H1 (cell line): Measurements from ENCODE around the gene GP9.

ENCODE experiments used
- CHD2 ChIP-seq: IDR thresholded peaks from 2 replicates; pipeline ENCODE4 v1.6.1; 2012; ENCODE audit warnings: low read length, improper control_type of control experiment
- CTBP2 ChIP-seq: IDR thresholded peaks from 2 replicates; pipeline ENCODE4 v1.7.0; 2011; ENCODE audit warnings: borderline replicate concordance, mild to moderate bottlenecking, moderate library complexity, mixed read lengths, low read length; ENCODE audit not compliant: insufficient read depth, insufficient read length
- EGR1 ChIP-seq: IDR thresholded peaks from 2 replicates; pipeline ENCODE4 v1.6.1; 2011; ENCODE audit warnings: low read depth, low read length, borderline replicate concordance
- EP300 ChIP-seq, 2 experiments: IDR thresholded peaks; 1 replicate in 1 of 2; 2 replicates in 1 of 2; pipeline ENCODE4 v1.6.1; 2011 to 2012; ENCODE audit warnings: low read depth in 2 of 2, low read length in 2 of 2, mild to moderate bottlenecking in 2 of 2, borderline replicate concordance in 1 of 2, inconsistent platforms in 1 of 2, moderate library complexity in 1 of 2
- HDAC2 ChIP-seq, 2 experiments: fragments of 300-600 bp in 1 of 2; sonication (generic) in 1 of 2; IDR thresholded peaks; 2 replicates each; pipeline ENCODE4 v1.6.1; 2011 to 2012; ENCODE audit warnings: low read depth in 2 of 2, low read length in 2 of 2, mild to moderate bottlenecking in 2 of 2, moderate library complexity in 2 of 2, borderline replicate concordance in 1 of 2, inconsistent platforms in 1 of 2
- HDAC6 ChIP-seq: IDR thresholded peaks from one replicate; pipeline ENCODE4 v1.7.1; 2012; ENCODE audit warnings: low read depth, mild to moderate bottlenecking, inconsistent platforms, low read length, moderate library complexity
- JUND ChIP-seq: IDR thresholded peaks from 2 replicates; pipeline ENCODE4 v1.6.1; 2011; ENCODE audit warnings: mild to moderate bottlenecking, improper control_type of control experiment, low read length
- POLR2A ChIP-seq, 2 experiments: IDR thresholded peaks; 1 replicate in 1 of 2; 2 replicates in 1 of 2; pipeline ENCODE4 v1.6.1; 2011; ENCODE audit warnings: low read depth in 2 of 2, low read length in 2 of 2, mild to moderate bottlenecking in 2 of 2; ENCODE audit errors: control extremely low read depth in 1 of 2
- POLR2AphosphoS5 ChIP-seq: IDR thresholded peaks from 2 replicates; pipeline ENCODE4 v1.6.1; 2011; ENCODE audit warnings: low read depth, low read length
- TF ChIP-seq, protein P1 (sequence below), 3 experiments: IDR thresholded peaks; 1 replicate in 2 of 3; 2 replicates in 1 of 3; pipeline versions ENCODE4 v1.5.1 to v1.6.1; 2011; ENCODE audit warnings: low read length in 3 of 3, mild to moderate bottlenecking in 3 of 3, inconsistent platforms in 2 of 3, low read depth in 1 of 3, moderate library complexity in 1 of 3; ENCODE audit not compliant: insufficient read depth in 1 of 3; ENCODE audit errors: control extremely low read depth in 1 of 3
- TF ChIP-seq, protein P2 (sequence below): IDR thresholded peaks from 2 replicates; pipeline ENCODE4 v1.6.1; 2011; ENCODE audit warnings: low read length, improper control_type of control experiment
- TF ChIP-seq, protein P3 (sequence below): IDR thresholded peaks from 2 replicates; pipeline ENCODE4 v1.6.1; 2012; ENCODE audit warnings: inconsistent platforms
- TF ChIP-seq, protein P4 (sequence below): IDR thresholded peaks from 2 replicates; pipeline ENCODE4 v1.6.1; 2011; ENCODE audit warnings: low read depth, mild to moderate bottlenecking, low read length; ENCODE audit not compliant: insufficient read depth

DNA sequence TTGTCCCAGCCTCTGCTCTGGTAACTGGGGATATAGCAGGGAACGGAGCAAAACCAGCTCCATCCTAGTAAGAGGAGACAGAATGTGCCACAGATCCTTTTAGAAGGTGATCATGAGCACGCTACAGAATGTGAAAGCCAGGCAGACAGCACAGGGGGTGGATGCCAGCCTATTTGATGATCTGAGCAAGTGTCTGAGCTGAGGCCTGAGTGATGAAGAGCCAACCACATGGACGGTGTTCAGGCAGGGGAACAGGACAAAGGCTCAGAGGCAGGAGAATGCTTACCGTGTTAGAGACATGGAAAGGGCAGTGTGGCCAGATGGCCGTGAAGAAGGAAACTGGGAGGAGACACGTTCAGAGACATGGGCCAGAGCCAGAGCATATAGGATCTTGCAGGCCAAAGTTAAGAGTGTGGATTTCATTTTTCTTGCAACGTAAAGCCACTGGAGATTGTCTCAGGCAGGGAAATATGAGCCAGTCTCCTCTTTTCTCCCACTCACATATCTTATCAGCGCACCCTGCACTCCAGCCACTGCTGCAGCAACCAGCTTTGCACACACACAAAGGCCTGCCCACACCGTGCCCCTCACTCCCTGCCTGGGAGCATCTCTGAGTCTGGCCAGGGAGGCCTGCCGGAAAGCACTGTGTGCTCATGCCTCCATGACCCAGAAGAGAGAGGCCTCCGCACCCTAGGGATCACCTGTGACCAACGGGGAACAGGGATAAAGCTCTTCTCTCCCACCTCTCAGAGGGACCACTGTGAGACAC lies 41.0 kb downstream of the GP9 start:
- TF ChIP-seq, protein P1, sequence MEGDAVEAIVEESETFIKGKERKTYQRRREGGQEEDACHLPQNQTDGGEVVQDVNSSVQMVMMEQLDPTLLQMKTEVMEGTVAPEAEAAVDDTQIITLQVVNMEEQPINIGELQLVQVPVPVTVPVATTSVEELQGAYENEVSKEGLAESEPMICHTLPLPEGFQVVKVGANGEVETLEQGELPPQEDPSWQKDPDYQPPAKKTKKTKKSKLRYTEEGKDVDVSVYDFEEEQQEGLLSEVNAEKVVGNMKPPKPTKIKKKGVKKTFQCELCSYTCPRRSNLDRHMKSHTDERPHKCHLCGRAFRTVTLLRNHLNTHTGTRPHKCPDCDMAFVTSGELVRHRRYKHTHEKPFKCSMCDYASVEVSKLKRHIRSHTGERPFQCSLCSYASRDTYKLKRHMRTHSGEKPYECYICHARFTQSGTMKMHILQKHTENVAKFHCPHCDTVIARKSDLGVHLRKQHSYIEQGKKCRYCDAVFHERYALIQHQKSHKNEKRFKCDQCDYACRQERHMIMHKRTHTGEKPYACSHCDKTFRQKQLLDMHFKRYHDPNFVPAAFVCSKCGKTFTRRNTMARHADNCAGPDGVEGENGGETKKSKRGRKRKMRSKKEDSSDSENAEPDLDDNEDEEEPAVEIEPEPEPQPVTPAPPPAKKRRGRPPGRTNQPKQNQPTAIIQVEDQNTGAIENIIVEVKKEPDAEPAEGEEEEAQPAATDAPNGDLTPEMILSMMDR (IDR thresholded peaks at IDR 0.05; ENCODE audit: control extremely low read depth in 1 of 3, insufficient read depth in 1 of 3, low read depth in 1 of 3, low read length in 3 of 3): no peak
- TF ChIP-seq EGR1 (no peak), CTBP2 (no peak), CHD2 (no peak), HDAC2 (IDR thresholded peaks at IDR 0.05; ENCODE audit: borderline replicate concordance in 1 of 2, low read depth in 2 of 2, low read length in 2 of 2) (no peak), POLR2AphosphoS5 (no peak), JUND (no peak), EP300 (IDR thresholded peaks at IDR 0.05; ENCODE audit: borderline replicate concordance in 1 of 2, low read depth in 2 of 2, low read length in 2 of 2) (no peak), POLR2A (IDR thresholded peaks at IDR 0.05; ENCODE audit: control extremely low read depth in 1 of 2, low read depth in 2 of 2, low read length in 2 of 2) (no peak), HDAC6 (no peak)
- TF ChIP-seq, protein P2, sequence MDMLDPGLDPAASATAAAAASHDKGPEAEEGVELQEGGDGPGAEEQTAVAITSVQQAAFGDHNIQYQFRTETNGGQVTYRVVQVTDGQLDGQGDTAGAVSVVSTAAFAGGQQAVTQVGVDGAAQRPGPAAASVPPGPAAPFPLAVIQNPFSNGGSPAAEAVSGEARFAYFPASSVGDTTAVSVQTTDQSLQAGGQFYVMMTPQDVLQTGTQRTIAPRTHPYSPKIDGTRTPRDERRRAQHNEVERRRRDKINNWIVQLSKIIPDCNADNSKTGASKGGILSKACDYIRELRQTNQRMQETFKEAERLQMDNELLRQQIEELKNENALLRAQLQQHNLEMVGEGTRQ: no peak
- TF ChIP-seq, protein P3, sequence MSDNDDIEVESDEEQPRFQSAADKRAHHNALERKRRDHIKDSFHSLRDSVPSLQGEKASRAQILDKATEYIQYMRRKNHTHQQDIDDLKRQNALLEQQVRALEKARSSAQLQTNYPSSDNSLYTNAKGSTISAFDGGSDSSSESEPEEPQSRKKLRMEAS: no peak
- TF ChIP-seq, protein P4, sequence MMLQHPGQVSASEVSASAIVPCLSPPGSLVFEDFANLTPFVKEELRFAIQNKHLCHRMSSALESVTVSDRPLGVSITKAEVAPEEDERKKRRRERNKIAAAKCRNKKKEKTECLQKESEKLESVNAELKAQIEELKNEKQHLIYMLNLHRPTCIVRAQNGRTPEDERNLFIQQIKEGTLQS: no peak
